H9 (cell line): ENCODE data around the gene GRID2. TPM values are rescaled to one million over a fixed set of nuclear protein-coding genes. Genes with fewer than 3 reads are reported as not detected.

Source experiments
- DNase-seq: peaks from one replicate; pipeline ENCODE4 v3.0.0-alpha.2; 2017
- H2AFZ ChIP-seq: one replicate; pipeline ENCODE4 v1.6.1; 2013; ENCODE audit warnings: mild to moderate bottlenecking, low read length, control low read depth, moderate library complexity
- H2AK5ac ChIP-seq: 2 replicates; pipeline ENCODE4 v1.6.1; 2013; ENCODE audit warnings: low read length, control low read depth, mixed read lengths; ENCODE audit not compliant: insufficient read length
- H2BK120ac ChIP-seq: one replicate; pipeline ENCODE4 v1.6.1; 2013; ENCODE audit warnings: low read depth, mild to moderate bottlenecking, low read length, control low read depth, inconsistent platforms; ENCODE audit not compliant: poor library complexity, severe bottlenecking
- H2BK12ac ChIP-seq: 2 replicates; pipeline ENCODE4 v1.6.1; 2013; ENCODE audit warnings: low read length, control low read depth, mixed read lengths, low read depth; ENCODE audit not compliant: insufficient read length
- H2BK15ac ChIP-seq: 2 replicates; pipeline ENCODE4 v1.6.1; 2013; ENCODE audit warnings: low read depth, low read length, control low read depth
- H2BK20ac ChIP-seq: one replicate; pipeline ENCODE4 v1.6.1; 2013; ENCODE audit warnings: low read depth, mild to moderate bottlenecking, low read length, control low read depth, inconsistent platforms; ENCODE audit not compliant: poor library complexity, severe bottlenecking
- H2BK5ac ChIP-seq: 2 replicates; pipeline ENCODE4 v1.6.1; 2013; ENCODE audit warnings: low read length, control low read depth, mixed read lengths; ENCODE audit not compliant: insufficient read length
- H3K14ac ChIP-seq: 2 replicates; pipeline ENCODE4 v1.6.1; 2013; ENCODE audit warnings: low read length, control low read depth; ENCODE audit not compliant: insufficient read depth
- H3K18ac ChIP-seq: 2 replicates; pipeline ENCODE4 v1.6.1; 2013; ENCODE audit warnings: low read depth, mild to moderate bottlenecking, mixed read lengths, low read length, control low read depth; ENCODE audit not compliant: insufficient read length
- H3K23ac ChIP-seq: 2 replicates; pipeline ENCODE4 v1.6.1; 2013; ENCODE audit warnings: low read length, control low read depth, mixed read lengths, low read depth; ENCODE audit not compliant: insufficient read length
- H3K23me2 ChIP-seq: 2 replicates; pipeline ENCODE4 v1.6.1; 2013; ENCODE audit warnings: low read depth, mild to moderate bottlenecking, mixed read lengths, low read length, control low read depth; ENCODE audit not compliant: insufficient read length, poor library complexity, severe bottlenecking
- H3K27ac ChIP-seq: 2 replicates; pipeline ENCODE4 v1.5.1; 2013; ENCODE audit warnings: low read length, control low read depth, mixed read lengths, low read depth; ENCODE audit not compliant: insufficient read length
- H3K27me3 ChIP-seq: 2 replicates; pipeline ENCODE4 v1.6.1; 2013; ENCODE audit warnings: low read length, control low read depth, inconsistent platforms; ENCODE audit not compliant: insufficient read depth
- H3K4ac ChIP-seq: 2 replicates; pipeline ENCODE4 v1.6.1; 2013; ENCODE audit warnings: low read depth, mild to moderate bottlenecking, control low read depth, inconsistent platforms, low read length, moderate library complexity
- H3K4me1 ChIP-seq: 2 replicates; pipeline ENCODE4 v1.6.1; 2013; ENCODE audit warnings: low read length, control low read depth, inconsistent platforms; ENCODE audit not compliant: insufficient read depth
- H3K4me2 ChIP-seq: 2 replicates; pipeline ENCODE4 v1.6.1; 2013; ENCODE audit warnings: low read length, control low read depth, mixed read lengths; ENCODE audit not compliant: insufficient read length, insufficient read depth
- H3K56ac ChIP-seq: 2 replicates; pipeline ENCODE4 v1.6.1; 2013; ENCODE audit warnings: low read depth, mild to moderate bottlenecking, mixed read lengths, low read length, control low read depth; ENCODE audit not compliant: insufficient read length
- H3K79me1 ChIP-seq: 2 replicates; pipeline ENCODE4 v1.6.1; 2013; ENCODE audit warnings: low read depth, mild to moderate bottlenecking, moderate library complexity, low read length, control low read depth, inconsistent platforms; ENCODE audit not compliant: insufficient read depth, poor library complexity, severe bottlenecking
- H3K79me2 ChIP-seq: 2 replicates; pipeline ENCODE4 v1.6.1; 2013; ENCODE audit warnings: low read length, control low read depth, inconsistent platforms; ENCODE audit not compliant: insufficient read depth
- H3K9ac ChIP-seq: 2 replicates; pipeline ENCODE4 v1.6.1; 2013; ENCODE audit warnings: low read length, control low read depth, mixed read lengths; ENCODE audit not compliant: insufficient read length; ENCODE audit errors: extremely low read depth
- H3K9me3 ChIP-seq: one replicate; pipeline ENCODE4 v1.6.1; 2013; ENCODE audit warnings: low read depth, low read length, inconsistent platforms; ENCODE audit not compliant: control insufficient read depth
- H3T11ph ChIP-seq: one replicate; pipeline ENCODE4 v1.6.1; 2013; ENCODE audit warnings: mild to moderate bottlenecking, low read length, control low read depth, inconsistent platforms
- H4K20me1 ChIP-seq: one replicate; pipeline ENCODE4 v1.6.1; 2013; ENCODE audit not compliant: control insufficient read depth, insufficient read length, insufficient read depth
- H4K5ac ChIP-seq: 2 replicates; pipeline ENCODE4 v1.6.1; 2013; ENCODE audit warnings: low read depth, mild to moderate bottlenecking, mixed read lengths, low read length, control low read depth; ENCODE audit not compliant: insufficient read length
- H4K8ac ChIP-seq: replicated peaks from 2 replicates; pipeline ENCODE4 v1.6.1; 2013; ENCODE audit warnings: low read length, control low read depth, mixed read lengths, low read depth; ENCODE audit not compliant: insufficient read length
- H4K91ac ChIP-seq: 2 replicates; pipeline ENCODE4 v1.6.1; 2013; ENCODE audit warnings: low read depth, mild to moderate bottlenecking, moderate library complexity, mixed read lengths, low read length, control low read depth; ENCODE audit not compliant: insufficient read length
- H3K27ac Mint-ChIP-seq, 3 experiments: 2 replicates in 2 of 3; 3 replicates in 1 of 3; pipeline ENCODE4 v1.8.0; 2020 to 2021; ENCODE audit warnings: mixed read lengths in 3 of 3, mild to moderate bottlenecking in 1 of 3, moderate library complexity in 1 of 3
- H3K27me3 Mint-ChIP-seq: 2 replicates; pipeline ENCODE4 v1.8.0; 2021; ENCODE audit warnings: low read depth, mild to moderate bottlenecking, moderate library complexity, mixed read lengths
- H3K36me3 Mint-ChIP-seq, 3 experiments: 2 replicates in 2 of 3; 3 replicates in 1 of 3; pipeline ENCODE4 v1.8.0; 2020 to 2021; ENCODE audit warnings: low read depth in 3 of 3, mixed read lengths in 3 of 3; ENCODE audit not compliant: insufficient read depth in 1 of 3
- H3K4me1 Mint-ChIP-seq, 2 experiments: 2 replicates each; pipeline ENCODE4 v1.8.0; 2020; ENCODE audit warnings: mixed read lengths in 2 of 2
- H3K4me3 Mint-ChIP-seq, 2 experiments: 2 replicates in 1 of 2; 3 replicates in 1 of 2; pipeline ENCODE4 v1.8.0; 2020 to 2021; ENCODE audit warnings: mild to moderate bottlenecking in 2 of 2, mixed read lengths in 2 of 2, moderate library complexity in 1 of 2
- H3K9me3 Mint-ChIP-seq, 2 experiments: 2 replicates in 1 of 2; 3 replicates in 1 of 2; pipeline ENCODE4 v1.8.0; 2020; ENCODE audit warnings: mild to moderate bottlenecking in 2 of 2, mixed read lengths in 2 of 2, moderate library complexity in 1 of 2
- total RNA-seq: library from RNA; stranded (reverse); gene quantifications from 2 replicates; pipeline ENCODE4 v1.2.1, GENCODE V29; 2021
- TF ChIP-seq, protein P1 (sequence below): fragments of 200-600 bp; sonication (generic); conservative IDR thresholded peaks from 3 replicates; pipeline ENCODE4 v1.8.0; 2021; ENCODE audit warnings: antibody characterized with exemption, mild to moderate bottlenecking

GRID2 gene
- total RNA-seq, 1 experiment from 2014 or later, result 21.8 TPM

DNA sequence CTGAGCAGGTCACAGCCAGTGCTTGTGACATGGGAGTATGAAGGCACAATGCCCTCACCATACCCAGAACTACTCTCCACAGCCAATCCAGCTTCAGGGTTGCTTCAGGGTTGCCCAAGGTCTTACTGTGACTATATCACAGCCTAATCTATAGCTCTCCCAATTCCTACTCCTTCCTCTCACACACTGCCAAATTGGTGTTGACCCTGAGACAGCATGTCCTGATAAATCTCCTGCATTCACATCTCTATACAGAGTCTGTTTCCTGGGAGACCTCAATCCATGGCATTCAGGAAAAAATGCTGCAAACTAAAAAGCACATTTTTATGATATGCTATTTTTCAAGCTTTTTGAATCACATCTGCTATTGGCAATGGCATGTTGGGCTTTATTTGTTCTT lies 456.7 kb downstream of the GRID2 start:
- Histone ChIP-seq H3K23ac (no peak overlapping the region), H3K9me3 (no peaks in the 10 kb centered on the region), H4K8ac (no peak overlapping the region), H4K5ac (peak overlapping the region; percentile 9), H3K56ac (no peak overlapping the region), H3K79me1 (no peaks in the 10 kb centered on the region), H4K91ac (no peak overlapping the region), H3K27me3 (no peaks in the 10 kb centered on the region), H3K23me2 (no peaks in the 10 kb centered on the region), H3K18ac (no peak overlapping the region), H2BK120ac (no peak overlapping the region), H3K4ac (no peak overlapping the region), H3K4me1 (no peaks in the 10 kb centered on the region), H2BK15ac (no peak overlapping the region), H3K27ac (no peak overlapping the region), H3K4me2 (no peak overlapping the region), H2BK5ac (no peak overlapping the region), H3K9ac (no peak overlapping the region), H2AK5ac (no peak overlapping the region), H4K20me1 (no peaks in the 10 kb centered on the region), H2BK20ac (no peak overlapping the region), H3T11ph (no peak overlapping the region), H3K79me2 (no peaks in the 10 kb centered on the region), H2BK12ac (no peak overlapping the region), H3K14ac (no peak overlapping the region), H2AFZ (no peak overlapping the region)
- TF ChIP-seq, protein P1, sequence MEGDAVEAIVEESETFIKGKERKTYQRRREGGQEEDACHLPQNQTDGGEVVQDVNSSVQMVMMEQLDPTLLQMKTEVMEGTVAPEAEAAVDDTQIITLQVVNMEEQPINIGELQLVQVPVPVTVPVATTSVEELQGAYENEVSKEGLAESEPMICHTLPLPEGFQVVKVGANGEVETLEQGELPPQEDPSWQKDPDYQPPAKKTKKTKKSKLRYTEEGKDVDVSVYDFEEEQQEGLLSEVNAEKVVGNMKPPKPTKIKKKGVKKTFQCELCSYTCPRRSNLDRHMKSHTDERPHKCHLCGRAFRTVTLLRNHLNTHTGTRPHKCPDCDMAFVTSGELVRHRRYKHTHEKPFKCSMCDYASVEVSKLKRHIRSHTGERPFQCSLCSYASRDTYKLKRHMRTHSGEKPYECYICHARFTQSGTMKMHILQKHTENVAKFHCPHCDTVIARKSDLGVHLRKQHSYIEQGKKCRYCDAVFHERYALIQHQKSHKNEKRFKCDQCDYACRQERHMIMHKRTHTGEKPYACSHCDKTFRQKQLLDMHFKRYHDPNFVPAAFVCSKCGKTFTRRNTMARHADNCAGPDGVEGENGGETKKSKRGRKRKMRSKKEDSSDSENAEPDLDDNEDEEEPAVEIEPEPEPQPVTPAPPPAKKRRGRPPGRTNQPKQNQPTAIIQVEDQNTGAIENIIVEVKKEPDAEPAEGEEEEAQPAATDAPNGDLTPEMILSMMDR, result no peak
- Mint-ChIP-seq H3K36me3 (peaks cover 0 to 2% (median 2%) of the 10 kb centered on the region in 3 experiments; a peak in 3 of 7 replicates), H3K27me3 (no peaks in the 10 kb centered on the region), H3K4me1 (peaks cover 3 to 6% of the 10 kb centered on the region in 2 experiments; a peak in 3 of 4 replicates), H3K4me3 (no peak overlapping the region), H3K9me3 (no peaks in the 10 kb centered on the region), H3K27ac (peak overlapping the region in 2 of 3 experiments; percentile 4 to 5; a peak in 3 of 7 replicates)
- no peak for DNase-seq
